ENCODE results near the gene MBOAT2. TPM values are rescaled to one million over a fixed set of nuclear protein-coding genes. Genes with fewer than 3 reads are reported as not detected.

The MBOAT2 gene
- total RNA-seq, 4 donors from 2014 or later, result 4.7 to 12.8 (median 9.7) TPM

DNA sequence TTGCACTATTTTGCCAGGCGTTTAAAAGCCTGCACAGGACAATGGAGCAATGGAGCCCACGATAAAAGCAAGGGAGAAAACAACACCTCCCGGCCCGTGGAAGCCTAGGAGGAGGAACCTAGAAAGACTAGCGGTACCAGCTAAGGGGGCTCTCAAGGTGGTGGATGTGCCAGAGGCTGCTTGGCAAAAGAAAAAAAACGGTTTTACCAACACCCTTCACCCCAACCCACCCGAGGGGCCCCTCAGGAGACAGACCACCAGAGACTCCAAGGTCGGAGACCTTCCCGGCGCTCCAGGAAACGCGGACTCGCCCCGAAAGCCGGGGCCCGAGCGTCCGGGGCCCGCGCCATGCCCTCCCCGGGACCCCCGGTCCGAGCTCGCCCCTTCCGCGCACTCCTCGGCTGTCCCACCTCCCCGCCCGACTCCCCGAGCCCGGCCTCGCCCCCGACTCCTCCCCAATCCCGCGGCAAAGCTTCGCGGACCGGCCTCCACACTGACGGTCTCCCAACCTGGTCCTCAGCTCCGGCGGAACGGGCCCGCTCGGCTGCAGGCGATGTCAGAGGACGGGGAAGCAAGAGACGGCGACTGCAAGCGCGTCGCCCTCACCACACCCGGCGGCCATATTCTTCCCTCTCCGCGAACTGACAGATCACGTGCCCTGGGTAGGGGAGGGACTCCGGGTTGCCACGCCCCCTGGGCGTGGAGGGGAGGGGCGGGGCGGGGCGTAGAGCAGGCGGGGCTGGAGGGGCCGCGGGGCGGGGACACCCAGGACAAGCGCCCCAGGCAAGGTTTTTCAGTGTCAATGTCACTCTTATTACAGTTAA is 166.3 kb downstream of the MBOAT2 start, which contains the start of gene KIDINS220:
Gene KIDINS220 (minus strand): TSS at position 643 of the 824 bp plus-strand sequence. CDS start 10,520 bp downstream, outside the sequence.
- TF ChIP-seq, protein P1, sequence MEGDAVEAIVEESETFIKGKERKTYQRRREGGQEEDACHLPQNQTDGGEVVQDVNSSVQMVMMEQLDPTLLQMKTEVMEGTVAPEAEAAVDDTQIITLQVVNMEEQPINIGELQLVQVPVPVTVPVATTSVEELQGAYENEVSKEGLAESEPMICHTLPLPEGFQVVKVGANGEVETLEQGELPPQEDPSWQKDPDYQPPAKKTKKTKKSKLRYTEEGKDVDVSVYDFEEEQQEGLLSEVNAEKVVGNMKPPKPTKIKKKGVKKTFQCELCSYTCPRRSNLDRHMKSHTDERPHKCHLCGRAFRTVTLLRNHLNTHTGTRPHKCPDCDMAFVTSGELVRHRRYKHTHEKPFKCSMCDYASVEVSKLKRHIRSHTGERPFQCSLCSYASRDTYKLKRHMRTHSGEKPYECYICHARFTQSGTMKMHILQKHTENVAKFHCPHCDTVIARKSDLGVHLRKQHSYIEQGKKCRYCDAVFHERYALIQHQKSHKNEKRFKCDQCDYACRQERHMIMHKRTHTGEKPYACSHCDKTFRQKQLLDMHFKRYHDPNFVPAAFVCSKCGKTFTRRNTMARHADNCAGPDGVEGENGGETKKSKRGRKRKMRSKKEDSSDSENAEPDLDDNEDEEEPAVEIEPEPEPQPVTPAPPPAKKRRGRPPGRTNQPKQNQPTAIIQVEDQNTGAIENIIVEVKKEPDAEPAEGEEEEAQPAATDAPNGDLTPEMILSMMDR (IDR thresholded peaks at IDR 0.05; ENCODE audit: low read depth), result no peak

GRCh38 chr2:8835279-8835678 is 168.2 kb downstream of the MBOAT2 start:
- TF ChIP-seq, protein P1 (IDR thresholded peaks at IDR 0.05; ENCODE audit: low read depth), result no peak

- TF ChIP-seq, protein P1 (IDR thresholded peaks at IDR 0.05; ENCODE audit: low read depth), result no peak
These were observed 169.6 kb downstream of the MBOAT2 start for GRCh38 chr2:8833853-8834252.

DNA sequence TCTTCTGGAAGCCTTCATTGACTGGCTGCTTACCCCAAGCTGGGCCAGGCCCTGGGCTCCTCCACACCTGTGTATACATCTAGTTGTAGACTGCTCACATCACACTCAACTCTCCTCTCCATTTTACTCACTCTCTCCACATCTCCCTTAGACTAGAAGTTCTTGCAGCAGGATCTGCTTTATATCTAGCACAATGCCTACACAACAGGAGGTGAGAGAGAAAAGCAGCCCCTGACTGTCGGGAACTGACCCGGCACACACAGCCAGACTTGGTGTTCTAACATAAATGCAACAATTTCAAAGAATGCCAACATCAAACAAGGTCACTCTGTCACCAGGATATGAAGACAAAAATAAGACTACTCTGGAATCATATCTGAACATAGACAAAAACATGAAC is 172.0 kb downstream of the MBOAT2 start:
- TF ChIP-seq, protein P1 (IDR thresholded peaks at IDR 0.05; ENCODE audit: low read depth), result no peak

- TF ChIP-seq, protein P1 (IDR thresholded peaks at IDR 0.05; ENCODE audit: low read depth), result no peak
These were observed 175.8 kb downstream of the MBOAT2 start for GRCh38 chr2:8827729-8828128.

DNA sequence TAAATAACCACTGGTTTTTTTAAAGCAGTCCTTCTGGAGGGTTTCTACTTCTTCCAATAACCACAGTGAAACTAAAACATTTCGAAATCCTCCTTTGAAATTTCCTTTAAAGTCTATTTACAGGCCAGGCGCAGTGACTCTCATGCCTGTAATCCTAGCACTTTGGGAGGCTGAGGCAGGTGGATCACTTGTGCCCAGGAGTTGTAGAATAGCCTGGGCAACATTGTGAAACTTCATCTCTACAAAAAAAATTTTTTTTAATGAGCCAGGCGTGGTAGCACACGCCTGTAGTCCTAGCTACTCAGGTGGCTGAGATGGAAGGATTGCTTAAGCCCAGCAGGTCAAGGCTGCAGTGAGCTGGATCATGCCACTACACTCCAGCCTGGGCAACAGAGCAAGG is 181.3 kb downstream of the MBOAT2 start:
- TF ChIP-seq, protein P1 (IDR thresholded peaks at IDR 0.05; ENCODE audit: low read depth), result no peak

DNA sequence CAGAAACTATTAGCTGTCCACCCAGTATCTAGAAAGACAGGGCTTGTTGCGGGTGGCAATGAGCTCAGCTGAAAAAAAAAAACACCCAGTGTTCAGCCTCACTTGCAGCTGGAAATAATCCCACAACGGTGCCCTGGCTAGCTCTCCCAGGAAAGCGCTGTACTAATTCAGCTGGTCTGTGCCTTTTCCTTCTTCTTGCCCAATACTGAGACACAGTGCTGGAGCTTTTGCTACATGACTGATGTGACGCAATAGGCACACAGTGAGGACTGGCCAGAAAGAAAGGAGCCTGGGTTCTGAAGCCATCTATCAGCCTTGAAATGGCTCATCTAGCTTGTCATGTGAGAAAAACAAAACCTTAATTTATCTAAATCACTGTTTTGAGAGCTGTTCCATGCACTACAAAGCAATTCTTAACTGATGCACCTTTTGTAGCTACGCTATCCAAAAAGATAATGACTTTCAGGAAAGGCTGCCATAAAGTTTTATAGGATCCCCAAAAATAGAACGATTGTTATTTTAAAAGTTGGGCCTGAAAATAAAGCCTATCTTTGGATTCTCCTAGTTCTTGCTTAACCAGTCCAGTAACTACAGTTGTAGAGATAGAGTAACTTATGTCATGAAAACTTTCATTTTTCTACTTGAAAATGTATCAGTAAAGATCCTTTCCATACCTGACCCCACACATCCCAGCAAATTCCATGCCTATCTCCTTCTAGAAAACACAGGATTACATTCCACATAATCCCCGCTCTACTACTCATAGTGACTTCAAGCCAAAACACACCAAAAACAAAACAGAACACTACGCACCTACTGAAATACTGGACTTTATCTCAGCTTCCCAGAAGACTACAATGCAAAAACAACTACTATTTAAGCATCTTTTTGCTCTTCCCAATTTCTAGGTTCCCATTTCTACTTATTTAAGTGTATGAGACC is 181.9 kb downstream of the MBOAT2 start:
- TF ChIP-seq, protein P1 (IDR thresholded peaks at IDR 0.05; ENCODE audit: low read depth), result no peak

Measured in subcutaneous adipose tissue (tissue), 4 donors.